ENCODE measurements around the gene GUCA1C. TPM values are rescaled to one million over a fixed set of nuclear protein-coding genes. Genes with fewer than 3 reads are reported as not detected.

GUCA1C gene
- total and polyA plus RNA-seq, 2 of the 8 experiments (the other 6 are each of a cell fraction or from before 2014, with no cell fraction given): not detected

GRCh38 chr3:108983051-108983450 lies 29.4 kb upstream of the GUCA1C start:
- 92% methylated on average over 1 of the region's 1 CpG; no CpG with 5 or more reads in 1 of the 2 experiments for WGBS, 2 experiments (ENCODE audit: extremely low coverage in 1 of 2, insufficient coverage in 1 of 2, insufficient read length in 1 of 2, insufficient replicate concordance in 2 of 2, low coverage in 1 of 2, low lambda C conversion rate in 2 of 2, missing lambda C conversion rate in 1 of 2)
- FAIRE-seq: no peak
- no peak overlapping the region for H2BK12ac ChIP-seq (ENCODE audit: low read depth, low read length)
- no peak for TF ChIP-seq EZH2 (IDR thresholded peaks at IDR 0.05; ENCODE audit: low read depth, low read length, severe bottlenecking)
- no peak for TF ChIP-seq TBP (IDR thresholded peaks at IDR 0.05; ENCODE audit: low read depth, low read length)
- no peak for TF ChIP-seq EP300 (IDR thresholded peaks at IDR 0.05; ENCODE audit: borderline replicate concordance in 1 of 2, low read depth in 2 of 2, low read length in 2 of 2)
- no peak for TF ChIP-seq SP2 (IDR thresholded peaks at IDR 0.05; ENCODE audit: low read length)

More at GRCh38 chr3:108983051-108983450, 29.4 kb upstream of the GUCA1C start:
- H3K9me3 ChIP-seq (ENCODE audit: insufficient read depth in 2 of 2, low read depth in 1 of 2, low read length in 1 of 2): no peaks in the 10 kb centered on the region
- no peak overlapping the region for H3K9ac ChIP-seq (replicated peaks in 1 of 4; ENCODE audit: extremely low read depth in 1 of 4, low read depth in 3 of 4, low read length in 3 of 4)
- ChIA-PET POLR2A (ENCODE audit: partially characterized antibody) (no interaction called here), CTCF (ENCODE audit: partially characterized antibody) (no interaction called here)
- H2BK120ac ChIP-seq (replicated peaks; ENCODE audit: low read depth, low read length): no peak overlapping the region
- no peak overlapping the region for H4K8ac ChIP-seq (ENCODE audit: extremely low read depth, insufficient read depth, low read length)
- no peak overlapping the region for H2AK5ac ChIP-seq (ENCODE audit: low read depth, low read length)
- H3K4ac ChIP-seq (replicated peaks; ENCODE audit: insufficient read length, low read depth, low read length): no peak overlapping the region
- H3K4me2 ChIP-seq (ENCODE audit: insufficient read depth in 1 of 2, low read depth in 2 of 2, low read length in 2 of 2): no peak overlapping the region
- no peaks in the 10 kb centered on the region for H3K23me2 ChIP-seq (ENCODE audit: low read depth, low read length)
- no peak for DNase-seq (ENCODE audit: low read depth in 1 of 2, low spot score in 2 of 2)
- H3K36me3 ChIP-seq (ENCODE audit: control insufficient read depth in 2 of 4, insufficient read depth in 4 of 4, low read length in 3 of 4): no peaks in the 10 kb centered on the region
- H4K5ac ChIP-seq (ENCODE audit: insufficient read length, low read depth, low read length): no peak overlapping the region
- no peak overlapping the region for H3K14ac ChIP-seq (ENCODE audit: insufficient read length)
- no peaks in the 10 kb centered on the region for H4K20me1 ChIP-seq (replicated peaks in 1 of 2; ENCODE audit: control insufficient read depth in 1 of 2, insufficient read depth in 2 of 2, low read length in 2 of 2)
- H3K23ac ChIP-seq (ENCODE audit: insufficient read length): no peak overlapping the region
- H3K4me3 ChIP-seq (ENCODE audit: extremely low read depth in 1 of 4, insufficient read depth in 2 of 4, low read depth in 3 of 4, low read length in 4 of 4): no peak overlapping the region
- no peaks in the 10 kb centered on the region for H3K79me2 ChIP-seq (ENCODE audit: control insufficient read depth in 1 of 2, insufficient read depth in 2 of 2, low read length in 2 of 2)
- H3K79me1 ChIP-seq (ENCODE audit: low read depth, low read length): no peaks in the 10 kb centered on the region
- H3K56ac ChIP-seq (replicated peaks; ENCODE audit: insufficient read length, low read depth, low read length): no peak overlapping the region
- no peaks in the 10 kb centered on the region for H3K27me3 ChIP-seq (replicated peaks in 1 of 4; ENCODE audit: control insufficient read depth in 3 of 4, extremely low read depth in 1 of 4, insufficient read depth in 3 of 4, low read length in 3 of 4)
- no peak overlapping the region for H2AFZ ChIP-seq (ENCODE audit: low read length)
- no peak overlapping the region for H2BK15ac ChIP-seq (ENCODE audit: low read length)
- no peak overlapping the region for H3K27ac ChIP-seq (ENCODE audit: low read depth, low read length)
- H4K91ac ChIP-seq (replicated peaks; ENCODE audit: insufficient read length, low read length): no peak overlapping the region
- H3K4me1 ChIP-seq (replicated peaks in 1 of 4; ENCODE audit: control insufficient read depth in 3 of 4, insufficient read depth in 4 of 4, low read length in 3 of 4): no peaks in the 10 kb centered on the region
- H2BK20ac ChIP-seq (ENCODE audit: low read length): no peak overlapping the region
- H2BK5ac ChIP-seq (ENCODE audit: low read depth, low read length): no peak overlapping the region
- no peak overlapping the region for H3K18ac ChIP-seq (ENCODE audit: extremely low read depth, low read length)
